Pancreas (tissue), 10 donors: ENCODE data around the gene TMTC2. TPM values are rescaled to one million over a fixed set of nuclear protein-coding genes. Genes with fewer than 3 reads are reported as not detected.

Source experiments
- ATAC-seq, 4 donors: fragments of 200-7000 bp; cut with Tn5 transposase; one replicate each; pipeline versions ENCODE4 v1.8.0 to v1.9.1; 2020; ENCODE audit warnings: mild to moderate bottlenecking in 4 of 4, moderate library complexity in 4 of 4
- DNase-seq, 6 donors: peaks; one replicate each; pipeline ENCODE4 v3.0.0-alpha.2; 2020
- FAIRE-seq: peaks from 2 replicates; lab custom pipeline; 2012; peaks lifted over from hg19 to GRCh38; lab: Jason Lieb, UNC
- H3K27ac ChIP-seq, 4 donors: fragments of 200-600 bp; sonication (generic); 1 replicate in 3 of 4; 2 replicates in 1 of 4; pipeline versions ENCODE4 v1.5.0 to v1.8.0; 2020
- H3K27me3 ChIP-seq, 4 donors: fragments of 200-600 bp; one replicate each; pipeline ENCODE4 v1.8.0; 2021
- H3K36me3 ChIP-seq, 3 donors: fragments of 200-600 bp; sonication (generic) in 1 of 3; one replicate each; pipeline versions ENCODE4 v1.5.0 to v1.8.0; 2020 to 2021
- H3K4me1 ChIP-seq, 3 donors: fragments of 200-600 bp; one replicate each; pipeline ENCODE4 v1.8.0; 2021
- H3K4me3 ChIP-seq, 4 donors: fragments of 200-600 bp; sonication (generic) in 2 of 4; one replicate each; pipeline versions ENCODE4 v1.5.0 to v1.8.0; 2020 to 2021
- H3K9me3 ChIP-seq, 4 donors: fragments of 200-600 bp; one replicate each; pipeline ENCODE4 v1.8.0; 2021
- CTCF ChIP-seq, 4 donors: fragments of 200-600 bp; sonication (generic) in 3 of 4; IDR thresholded peaks; one replicate each; pipeline versions ENCODE4 v1.5.0 to v1.8.0; 2021; ENCODE audit warnings: antibody characterized with exemption in 4 of 4
- WGBS, 2 donors: extraction: QIAGEN DNeasy Blood & Tissue Kit; methylation state at CpG; one replicate each; pipeline ENCODE4 v1.1.7; 2013; 5-methylcytosine and 5-hydroxymethylcytosine counted together
- intact Hi-C, 3 donors: fragments of 100-400 bp; cut with DNase I; formaldehyde crosslinking; loops; one replicate each; pipeline versions ENCODE4 v1.11.1 to v1.14.2; 2022
- polyA plus RNA-seq, 2 donors: library from polyadenylated mRNA; stranded (reverse); fragments of 200-250 nt; gene quantifications; one replicate each; pipeline ENCODE4 v1.2.3, GENCODE V29; 2013
- total RNA-seq, 6 donors: library from RNA; stranded (reverse); fragmentation: NEBNext Ultra II Directional in 4 of 6; extraction: Animal tissue kit (Norgen Biotek cat#: 25700) in 4 of 6; gene quantifications; one replicate each; pipeline versions ENCODE4 v1.2.1 to v1.2.4, GENCODE V29; 2021 to 2023
- donor health status: healthy with polysubstance abuse.
- donor health status: DM: no; HTN: no; CAD: no; lungs with moderate emphysema.
- donor health status: DM: no; HTN: no; CAD: no.
- donor health status: control.
- donor health status: control.
- donor health status: Bipolar disorder and iron deficiency.
- donor health status: DM: yes; HTN: yes; CAD: no.
- donor health status: DM: no; HTN: no; CAD: no.
- donor health status: DM: no; HTN: no; CAD: no.
- donor health status: DM: yes; HTN: yes; CAD: no.

Gene TMTC2
- total and polyA plus RNA-seq, 8 donors: 5.3 to 14.4 (median 6.4) TPM

GRCh38 chr12:82725741-82726140, 39.0 kb downstream of the TMTC2 start:
- no peak for ATAC-seq
- Histone ChIP-seq H3K36me3 (no peaks in the 10 kb centered on the region), H3K4me1 (no peaks in the 10 kb centered on the region), H3K9me3 (no peaks in the 10 kb centered on the region), H3K4me3 (no peak overlapping the region), H3K27me3 (no peaks in the 10 kb centered on the region), H3K27ac (no peak overlapping the region)
- WGBS, 2 donors: 91 to 96% methylated on average over 1 of the region's 1 CpG
- no peak for DNase-seq
- no peak for FAIRE-seq
- TF ChIP-seq CTCF (IDR thresholded peaks at IDR 0.05): no peak
- intact Hi-C loops: no loop called here

DNA sequence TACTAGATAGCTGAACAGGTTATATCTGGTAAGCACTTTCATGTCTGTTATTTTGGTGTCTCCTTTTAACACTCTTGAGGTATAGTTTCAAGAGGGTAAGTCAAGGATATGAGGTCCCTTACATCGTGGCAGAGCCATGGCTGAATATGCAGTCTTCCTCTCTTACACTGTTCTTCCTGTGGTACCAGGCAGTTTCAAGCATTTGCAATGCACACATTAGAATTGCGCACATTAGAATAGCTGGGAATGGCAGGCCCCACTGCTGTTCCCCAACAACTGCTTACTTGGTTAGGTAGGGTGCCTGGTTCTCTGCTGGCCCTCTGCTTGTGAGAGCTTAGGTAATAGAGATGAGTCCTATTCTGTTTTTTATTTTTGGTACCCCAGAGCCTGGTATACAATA, 41.2 kb downstream of the TMTC2 start:
- 98 to 100% methylated on average over 2 of the region's 2 CpGs for WGBS, 2 donors
- Histone ChIP-seq H3K4me3 (no peak overlapping the region), H3K27me3 (no peaks in the 10 kb centered on the region), H3K36me3 (no peaks in the 10 kb centered on the region), H3K27ac (no peak overlapping the region), H3K9me3 (no peaks in the 10 kb centered on the region), H3K4me1 (no peaks in the 10 kb centered on the region)
- no peak for TF ChIP-seq CTCF (IDR thresholded peaks at IDR 0.05)
- ATAC-seq (no peak), DNase-seq (no peak), FAIRE-seq (no peak)
- intact Hi-C loops: no loop called here

GRCh38 chr12:82728710-82729109, 42.0 kb downstream of the TMTC2 start:
- Histone ChIP-seq H3K27ac (no peak overlapping the region), H3K27me3 (no peaks in the 10 kb centered on the region), H3K36me3 (no peaks in the 10 kb centered on the region), H3K4me3 (no peak overlapping the region), H3K9me3 (no peaks in the 10 kb centered on the region), H3K4me1 (no peaks in the 10 kb centered on the region)
- TF ChIP-seq CTCF (IDR thresholded peaks at IDR 0.05): no peak
- intact Hi-C loops: no loop called here
- WGBS, 2 donors: 95 to 97% methylated on average over 21 to 22 of the region's 22 CpGs
- no peak for ATAC-seq
- FAIRE-seq: no peak
- DNase-seq: peak in 2 of 6 donors; percentile 55 to 75

- no peaks in the 10 kb centered on the region for H3K9me3 ChIP-seq
- no peak overlapping the region for H3K4me3 ChIP-seq
- no peaks in the 10 kb centered on the region for H3K27me3 ChIP-seq
- no peak overlapping the region for H3K27ac ChIP-seq
- ATAC-seq: no peak
- WGBS, 2 donors: 81 to 82% methylated on average over 7 of the region's 7 CpGs
- no peak for DNase-seq
- intact Hi-C loops: no loop called here
- FAIRE-seq: no peak
- TF ChIP-seq CTCF (IDR thresholded peaks at IDR 0.05): no peak
- no peaks in the 10 kb centered on the region for H3K4me1 ChIP-seq
- no peaks in the 10 kb centered on the region for H3K36me3 ChIP-seq
These were observed 44.3 kb downstream of the TMTC2 start for GRCh38 chr12:82730953-82731459.

- TF ChIP-seq CTCF (IDR thresholded peaks at IDR 0.05): no peak
- Histone ChIP-seq H3K27ac (no peak overlapping the region), H3K36me3 (no peaks in the 10 kb centered on the region), H3K9me3 (no peaks in the 10 kb centered on the region), H3K4me3 (no peak overlapping the region), H3K27me3 (no peaks in the 10 kb centered on the region), H3K4me1 (no peaks in the 10 kb centered on the region)
- DNase-seq (no peak), FAIRE-seq (no peak), ATAC-seq (no peak)
- intact Hi-C loops: no loop called here
- WGBS, 2 donors: 91 to 92% methylated on average over 7 of the region's 7 CpGs
These were observed 53.7 kb downstream of the TMTC2 start for GRCh38 chr12:82740129-82741000.
